HG03571 (cell line): ENCODE results near the gene AGAP5.
"Not testable (repeated sequence)": the region's sequence is repeated elsewhere in the genome, so short reads cannot be mapped to it uniquely, and the experiment has no call there.

Source experiments
- ATAC-seq: cut with Tn5 transposase; IDR thresholded peaks from one replicate; pipeline ENCODE4 v1.9.1; 2021; ENCODE audit not compliant: unreplicated experiment

The AGAP5 gene

GRCh38 chr10:73715179-73716156 is 17.6 kb upstream of the AGAP5 start:
- ATAC-seq = not testable (repeated sequence)

- ATAC-seq = not testable (repeated sequence)
Observed at GRCh38 chr10:73714483-73714882, 16.6 kb upstream of the AGAP5 start.

- not testable (repeated sequence) for ATAC-seq
Observed at GRCh38 chr10:73713912-73714311, 16.0 kb upstream of the AGAP5 start.

GRCh38 chr10:73711683-73712082 is 13.8 kb upstream of the AGAP5 start:
- not testable (repeated sequence) for ATAC-seq

GRCh38 chr10:73708122-73708521 is 10.2 kb upstream of the AGAP5 start:
- ATAC-seq = not testable (repeated sequence)

- ATAC-seq = not testable (repeated sequence)
Observed at GRCh38 chr10:73707628-73708027, 9.7 kb upstream of the AGAP5 start.

- not testable (repeated sequence) for ATAC-seq
Observed at GRCh38 chr10:73706488-73706887, 8.6 kb upstream of the AGAP5 start.

- not testable (repeated sequence) for ATAC-seq
Observed at GRCh38 chr10:73705506-73706072, 7.7 kb upstream of the AGAP5 start.

GRCh38 chr10:73703924-73704323 is 6.0 kb upstream of the AGAP5 start:
- not testable (repeated sequence) for ATAC-seq

GRCh38 chr10:73698819-73699218 is 910 bp upstream of the AGAP5 start:
- ATAC-seq = not testable (repeated sequence)

GRCh38 chr10:73695302-73695701 is 2.6 kb downstream of the AGAP5 start:
- ATAC-seq = not testable (repeated sequence)

GRCh38 chr10:73690755-73691154 is 7.2 kb downstream of the AGAP5 start:
- ATAC-seq = not testable (repeated sequence)

- not testable (repeated sequence) for ATAC-seq
Observed at GRCh38 chr10:73689596-73689995, 8.3 kb downstream of the AGAP5 start.

GRCh38 chr10:73687641-73688040 is 10.3 kb downstream of the AGAP5 start:
- not testable (repeated sequence) for ATAC-seq

- ATAC-seq = not testable (repeated sequence)
Observed at GRCh38 chr10:73674546-73674945, 23.4 kb downstream of the AGAP5 start.

- ATAC-seq = not testable (repeated sequence)
Observed at GRCh38 chr10:73668378-73668777, 29.5 kb downstream of the AGAP5 start.

- ATAC-seq = not testable (repeated sequence)
Observed at GRCh38 chr10:73666153-73666809, 31.6 kb downstream of the AGAP5 start.

GRCh38 chr10:73665581-73665980 is 32.3 kb downstream of the AGAP5 start:
- ATAC-seq = not testable (repeated sequence)

GRCh38 chr10:73664156-73665040 is 33.5 kb downstream of the AGAP5 start:
- ATAC-seq = not testable (repeated sequence)

GRCh38 chr10:73663621-73664020 is 34.3 kb downstream of the AGAP5 start:
- ATAC-seq = not testable (repeated sequence)
